Testis (tissue), 2 donors: ENCODE measurements around the gene MRPL55.

Experiments used
- CTCF ChIP-seq, 3 experiments: fragments of 450-650 bp in 2 of 3; fragments of 200-600 bp in 1 of 3; sonication (generic) in 1 of 3; IDR thresholded peaks; one replicate each; pipeline ENCODE4 v1.5.1; 2016 to 2019; ENCODE audit warnings: antibody characterized with exemption in 3 of 3, mild to moderate bottlenecking in 2 of 3, moderate library complexity in 1 of 3
- POLR2A ChIP-seq: fragments of 450-650 bp; IDR thresholded peaks from one replicate; pipeline ENCODE4 v1.6.1; 2017; ENCODE audit warnings: antibody characterized with exemption, mild to moderate bottlenecking, moderate library complexity

GRCh38 chr1:228143480-228144192, 34.5 kb upstream of the MRPL55 start:
- TF ChIP-seq CTCF (IDR thresholded peaks at IDR 0.05) (no peak), POLR2A (no peak)
